GM23248 (cell line): ENCODE data around the gene NOL3. TPM values are rescaled to one million over a fixed set of nuclear protein-coding genes. Genes with fewer than 3 reads are reported as not detected.
A peak's percentile ranks its signal among the peaks of the same experiment; 100 is the strongest.

Experiments used
- DNase-seq: peaks from one replicate; pipeline ENCODE4 v3.0.0-alpha.2; 2015
- H2AFZ ChIP-seq: fragments of 200-600 bp; sonication (generic); 2 replicates; pipeline ENCODE4 v1.6.1; 2016; ENCODE audit warnings: antibody characterized with exemption
- H3F3A ChIP-seq: fragments of 200-600 bp; sonication (generic); 2 replicates; pipeline ENCODE4 v1.6.1; 2016; ENCODE audit warnings: mild to moderate bottlenecking, antibody characterized with exemption, mixed run types; ENCODE audit not compliant: insufficient read depth
- H3K27ac ChIP-seq: fragments of 200-600 bp; sonication (generic); 2 replicates; pipeline ENCODE4 v1.5.1; 2016; ENCODE audit warnings: mild to moderate bottlenecking
- H3K27me3 ChIP-seq: fragments of 200-600 bp; sonication (generic); replicated peaks from 2 replicates; pipeline ENCODE4 v1.6.1; 2016; ENCODE audit warnings: mild to moderate bottlenecking; ENCODE audit not compliant: insufficient read depth
- H3K36me3 ChIP-seq: fragments of 200-600 bp; sonication (generic); 2 replicates; pipeline ENCODE4 v1.6.1; 2016; ENCODE audit warnings: low read depth, mild to moderate bottlenecking
- H3K4me1 ChIP-seq: fragments of 200-600 bp; sonication (generic); 2 replicates; pipeline ENCODE4 v1.6.1; 2016; ENCODE audit warnings: mild to moderate bottlenecking; ENCODE audit not compliant: insufficient read depth
- H3K4me2 ChIP-seq: fragments of 200-600 bp; sonication (generic); one replicate; pipeline ENCODE4 v1.6.1; 2016; ENCODE audit warnings: mild to moderate bottlenecking; ENCODE audit not compliant: unreplicated experiment
- H3K4me3 ChIP-seq: fragments of 200-600 bp; sonication (generic); 2 replicates; pipeline ENCODE4 v1.5.1; 2016; ENCODE audit warnings: mild to moderate bottlenecking
- H3K79me2 ChIP-seq: fragments of 200-600 bp; sonication (generic); 2 replicates; pipeline ENCODE4 v1.6.1; 2016; ENCODE audit warnings: mild to moderate bottlenecking; ENCODE audit not compliant: insufficient read depth
- H3K9ac ChIP-seq: fragments of 200-600 bp; sonication (generic); 2 replicates; pipeline ENCODE4 v1.6.1; 2016; ENCODE audit warnings: mild to moderate bottlenecking
- H3K9me2 ChIP-seq: fragments of 200-600 bp; sonication (generic); 2 replicates; pipeline ENCODE4 v1.6.1; 2016; ENCODE audit warnings: mixed run types, mild to moderate bottlenecking, moderate library complexity; ENCODE audit not compliant: insufficient read depth
- H3K9me3 ChIP-seq: fragments of 200-600 bp; sonication (generic); one replicate; pipeline ENCODE4 v1.6.1; 2017; ENCODE audit warnings: low read depth
- H4K20me1 ChIP-seq: fragments of 200-600 bp; sonication (generic); 2 replicates; pipeline ENCODE4 v1.6.0; 2016; ENCODE audit not compliant: insufficient read depth
- EZH2 ChIP-seq: fragments of 200-600 bp; sonication (generic); IDR thresholded peaks from 2 replicates; pipeline ENCODE4 v1.6.1; 2018; ENCODE audit warnings: antibody characterized with exemption, mild to moderate bottlenecking; ENCODE audit not compliant: insufficient read depth, poor library complexity, severe bottlenecking
- EZH2phosphoT487 ChIP-seq: fragments of 200-600 bp; sonication (generic); IDR thresholded peaks from 2 replicates; pipeline ENCODE4 v1.6.1; 2018; ENCODE audit warnings: antibody characterized with exemption, moderate library complexity, mild to moderate bottlenecking, low read depth; ENCODE audit not compliant: insufficient read depth
- WGBS, 2 experiments: methylation state at CpG; one replicate each; pipeline ENCODE4 v1.1.6; 2015 to 2017; ENCODE audit warnings: low lambda C conversion rate in 2 of 2, low coverage in 1 of 2; ENCODE audit errors: missing lambda C conversion rate in 2 of 2; 5-methylcytosine and 5-hydroxymethylcytosine counted together
- in situ Hi-C: fragments of 300-500 bp; cut with MboI; formaldehyde crosslinking; loops from 2 replicates; pipeline ENCODE4 v1.15.0; 2020
- polyA plus RNA-seq: library from polyadenylated mRNA; unstranded; fragments of >200 nt; fragmentation: Nextera tagmentation; extraction: Ambion mirVana; gene quantifications from 2 replicates; pipeline ENCODE4 v1.2.1, GENCODE V29; 2016
- total RNA-seq: library from RNA; depleted of rRNA; stranded (reverse); fragments of >200 nt; shearing (Covaris generic); gene quantifications from 2 replicates; pipeline ENCODE4 v1.2.3, GENCODE V29; 2014

The NOL3 gene
- total and polyA plus RNA-seq, 2 experiments from 2014 or later, result 20.3 to 31.0 TPM

DNA sequence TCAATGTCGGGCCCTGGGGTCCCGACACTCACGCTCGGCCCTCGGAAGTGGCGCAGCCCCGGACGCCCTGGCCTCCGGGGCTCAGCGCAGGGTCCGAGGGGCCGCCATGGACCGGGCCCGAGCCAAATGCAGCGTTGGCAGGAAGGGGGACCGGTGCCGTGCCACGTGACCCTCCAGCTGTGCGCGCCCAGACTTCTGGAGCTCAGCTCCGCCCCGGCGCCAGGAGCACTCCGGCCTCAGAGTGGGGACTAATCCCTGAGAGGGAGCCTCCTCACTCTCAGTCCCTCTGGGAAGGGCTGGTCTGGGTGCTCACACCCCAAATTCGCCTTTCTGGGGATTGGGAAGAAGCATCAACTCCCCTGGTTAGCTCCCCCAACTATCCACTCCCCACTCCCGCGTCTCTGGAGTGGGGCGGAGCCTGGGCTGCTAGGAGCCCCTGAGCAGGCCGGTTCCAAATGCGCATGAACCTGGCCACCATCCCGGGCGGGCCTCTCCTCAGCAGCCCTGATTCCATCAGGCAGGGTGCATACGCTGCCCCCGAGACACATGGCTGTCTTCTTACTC, 19.4 kb upstream of the NOL3 start, which contains the start of gene B3GNT9:
B3GNT9 (minus strand) TSS at position 166 of the 564 bp plus-strand sequence. CDS start 513 bp downstream, outside the sequence.
- peak within 1 kb of the TSS; percentile 82 for H3K4me3 ChIP-seq
- 0 out of 2 replicates have a peak, but pooled peaks cover 5% of the 10 kb centered on the region for H3K4me1 ChIP-seq
- H3K9me3 ChIP-seq, result no peaks in the 10 kb centered on the region
- peak; percentile 97 for DNase-seq
- peak within 1 kb of the TSS; percentile 71 for H2AFZ ChIP-seq
- H3K79me2 ChIP-seq, result peaks cover 13% of the 10 kb centered on the region; the same call in 1 of the 2 replicates
- peaks cover 38% of the 10 kb centered on the region for H3F3A ChIP-seq
- H3K9me2 ChIP-seq, result no peaks in the 10 kb centered on the region
- no peaks in the 10 kb centered on the region; the same call in 1 of the 2 replicates for H3K36me3 ChIP-seq
- no peaks in the 10 kb centered on the region for H4K20me1 ChIP-seq
- TF ChIP-seq EZH2phosphoT487 (no peak), EZH2 (no peak)
- H3K9ac ChIP-seq, result peak within 1 kb of the TSS; percentile 98
- WGBS, 2 experiments, result 1 to 4% methylated on average over 29 of the region's 34 CpGs
- peak within 1 kb of the TSS; percentile 70 for H3K4me2 ChIP-seq
- H3K27me3 ChIP-seq, result no peaks in the 10 kb centered on the region
- H3K27ac ChIP-seq, result peak within 1 kb of the TSS; percentile 94
- in situ Hi-C loops, result loop anchor here (25.0 kb wide), 1 partner anchor 189 kb away; the partner anchor contains the start of gene CES3

DNA sequence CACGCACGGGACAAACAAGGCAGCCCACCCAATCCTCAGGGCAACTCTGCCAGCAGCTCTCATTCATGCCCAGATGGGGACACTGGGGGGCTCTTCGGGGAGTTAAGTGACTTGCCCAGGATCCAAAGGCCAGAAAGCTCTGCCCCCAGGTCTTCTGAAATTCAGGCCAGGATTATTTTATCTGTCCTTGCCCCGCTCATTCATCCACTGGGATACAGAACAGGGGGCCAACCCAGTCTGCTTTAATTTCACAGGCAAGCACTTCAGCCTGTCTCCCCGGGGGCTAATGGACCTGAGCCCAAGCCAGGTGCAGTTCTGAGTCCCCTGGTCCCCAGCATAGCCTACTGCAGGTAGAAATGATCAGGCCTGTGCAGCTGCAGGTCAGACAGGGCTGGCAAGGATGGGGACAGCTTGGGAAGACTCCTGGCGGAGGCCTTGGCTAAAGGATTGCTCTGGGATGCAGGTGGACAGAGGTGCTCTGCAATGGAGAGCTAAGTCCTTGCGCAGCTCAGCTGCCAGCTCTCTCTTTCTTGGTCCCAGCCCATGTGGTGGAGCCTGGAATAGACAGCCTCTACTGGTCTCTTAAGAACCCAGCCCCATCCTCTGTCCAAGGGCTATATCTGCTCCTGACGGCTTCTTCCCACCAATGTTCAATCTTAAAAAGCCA, 18.8 kb upstream of the NOL3 start:
- in situ Hi-C loops, result loop anchor here (25.0 kb wide), 1 partner anchor 189 kb away; the partner anchor contains the start of gene CES3
- peak overlapping the region; percentile 70 for H3K4me2 ChIP-seq
- H3K27ac ChIP-seq, result peak overlapping the region; percentile 94

DNA sequence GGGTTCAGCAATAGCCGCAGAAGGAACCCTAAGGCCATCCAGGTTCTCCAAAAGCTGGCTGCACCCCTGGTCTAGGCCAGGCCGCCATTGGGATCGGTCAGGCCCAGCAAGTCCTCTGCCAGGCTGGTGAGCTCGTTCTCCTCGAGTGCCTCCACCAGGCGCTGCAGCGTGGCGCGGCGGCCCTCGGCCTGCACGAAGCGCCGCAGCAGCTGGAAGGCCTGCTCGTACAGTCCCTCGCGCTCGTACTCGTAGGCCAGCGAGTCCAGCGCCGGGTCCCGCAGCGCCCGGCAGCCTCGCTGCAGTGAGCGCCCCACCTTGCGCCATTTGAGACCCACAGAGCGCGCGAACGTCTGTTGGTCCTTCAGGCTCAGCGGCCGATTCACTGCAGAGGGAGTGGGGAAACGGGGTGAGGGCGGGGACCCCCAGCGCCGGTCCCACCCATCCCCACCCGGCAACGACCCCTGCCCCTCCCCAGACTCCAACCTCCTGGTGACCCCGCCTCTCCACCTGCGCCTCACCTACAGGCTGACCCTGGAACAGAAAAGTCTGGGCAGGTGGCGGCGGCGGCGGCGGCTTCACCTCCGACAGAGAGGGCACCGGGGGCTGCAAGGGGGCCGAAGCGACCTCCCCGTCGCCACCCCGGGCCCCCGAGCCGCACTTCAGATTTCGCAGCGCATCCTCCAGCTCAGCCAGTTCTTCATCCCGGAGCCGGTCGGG, 15.6 kb upstream of the NOL3 start:
- Histone ChIP-seq H3K4me3 (peak overlapping the region; percentile 50), H3K9me2 (no peaks in the 10 kb centered on the region), H3K9me3 (no peaks in the 10 kb centered on the region), H3K4me2 (peak overlapping the region; percentile 73), H3K9ac (no peak overlapping the region), H2AFZ (no peak overlapping the region), H3K79me2 (peaks cover 4% of the 10 kb centered on the region; the same call in 1 of the 2 replicates), H3K36me3 (no peaks in the 10 kb centered on the region; the same call in 1 of the 2 replicates), H3K4me1 (0 out of 2 replicates have a peak, but pooled peaks cover 5% of the 10 kb centered on the region), H3K27ac (no peak overlapping the region), H3K27me3 (no peaks in the 10 kb centered on the region), H3F3A (peaks cover 16% of the 10 kb centered on the region; the same call in 1 of the 2 replicates), H4K20me1 (no peaks in the 10 kb centered on the region)
- 45% methylated on average over 48 to 51 of the region's 61 CpGs for WGBS, 2 experiments
- in situ Hi-C loops, result loop anchor here (25.0 kb wide), 1 partner anchor 192 kb away; the partner anchor contains the start of gene CES3
- DNase-seq, result no peak
- TF ChIP-seq EZH2 (no peak), EZH2phosphoT487 (no peak)

More for the DNA sequence above, 18.8 kb upstream of the NOL3 start:
- H3K9me2 ChIP-seq, result no peaks in the 10 kb centered on the region
- peak overlapping the region; percentile 82 for H3K4me3 ChIP-seq
- H3F3A ChIP-seq, result peaks cover 31% of the 10 kb centered on the region
- H3K9me3 ChIP-seq, result no peaks in the 10 kb centered on the region
- WGBS, 2 experiments, result 38% methylated on average over 8 of the region's 8 CpGs
- H2AFZ ChIP-seq, result peak overlapping the region; percentile 71
- H4K20me1 ChIP-seq, result no peaks in the 10 kb centered on the region
- H3K79me2 ChIP-seq, result peaks cover 13% of the 10 kb centered on the region; the same call in 1 of the 2 replicates
- TF ChIP-seq EZH2 (no peak), EZH2phosphoT487 (no peak)
- H3K4me1 ChIP-seq, result 0 out of 2 replicates have a peak, but pooled peaks cover 5% of the 10 kb centered on the region
- no peaks in the 10 kb centered on the region for H3K27me3 ChIP-seq
- no peaks in the 10 kb centered on the region; the same call in 1 of the 2 replicates for H3K36me3 ChIP-seq
- peak overlapping the region; percentile 98 for H3K9ac ChIP-seq
- DNase-seq, result peak; percentile 37
